H1 (cell line): ENCODE data around the gene TDRD9. TPM values are rescaled to one million over a fixed set of nuclear protein-coding genes. Genes with fewer than 3 reads are reported as not detected.

ENCODE experiments used
- CTCF ChIA-PET: fragments of 300-600 bp; sonication (Branson Sonifier 250); formaldehyde crosslinking; loops from one replicate; lab custom pipeline; 2021; ENCODE audit not compliant: partially characterized antibody; lab: Charles Lee
- POLR2A ChIA-PET: fragments of 300-600 bp; sonication (Branson Sonifier 250); formaldehyde crosslinking; loops from one replicate; lab custom pipeline; 2021; ENCODE audit warnings: inconsistent platforms; ENCODE audit not compliant: partially characterized antibody; lab: Charles Lee
- DNase-seq, 2 experiments: peaks; one replicate each; pipeline versions ENCODE4 v3.0.0 to v3.0.0-alpha.2; 2010 to 2022; ENCODE audit warnings: low spot score in 2 of 2, low read depth in 1 of 2, mixed read lengths in 1 of 2
- FAIRE-seq: peaks from 2 replicates; lab custom pipeline; 2011; peaks lifted over from hg19 to GRCh38; lab: Jason Lieb, UNC
- H2AFZ ChIP-seq: 2 replicates; pipeline ENCODE4 v1.8.1; 2012; ENCODE audit warnings: low read length, inconsistent platforms
- H2AK5ac ChIP-seq: 2 replicates; pipeline ENCODE4 v1.6.1; 2013; ENCODE audit warnings: low read depth, low read length
- H2BK120ac ChIP-seq: replicated peaks from 2 replicates; pipeline ENCODE3; 2013; ENCODE audit warnings: low read depth, low read length, inconsistent platforms
- H2BK12ac ChIP-seq: 2 replicates; pipeline ENCODE4 v1.6.1; 2013; ENCODE audit warnings: low read depth, low read length
- H2BK15ac ChIP-seq: 2 replicates; pipeline ENCODE4 v1.6.1; 2013; ENCODE audit warnings: low read length
- H2BK20ac ChIP-seq: 2 replicates; pipeline ENCODE4 v1.6.1; 2013; ENCODE audit warnings: low read length
- H2BK5ac ChIP-seq: 2 replicates; pipeline ENCODE4 v1.6.1; 2013; ENCODE audit warnings: low read depth, low read length
- H3K14ac ChIP-seq: 2 replicates; pipeline ENCODE4 v1.6.1; 2013; ENCODE audit warnings: inconsistent platforms; ENCODE audit not compliant: insufficient read length
- H3K18ac ChIP-seq: 2 replicates; pipeline ENCODE4 v1.6.1; 2013; ENCODE audit warnings: low read length; ENCODE audit errors: extremely low read depth
- H3K23ac ChIP-seq: 2 replicates; pipeline ENCODE4 v1.6.1; 2013; ENCODE audit warnings: inconsistent platforms; ENCODE audit not compliant: insufficient read length
- H3K23me2 ChIP-seq: 2 replicates; pipeline ENCODE4 v1.6.1; 2013; ENCODE audit warnings: low read depth, low read length
- H3K27ac ChIP-seq: 2 replicates; pipeline ENCODE4 v1.6.1; 2011; ENCODE audit warnings: low read depth, low read length, inconsistent platforms
- H3K27me3 ChIP-seq, 4 experiments: replicated peaks in 1 of 4; 1 replicate in 1 of 4; 2 replicates in 3 of 4; pipeline versions ENCODE4 v1.6.1 to v1.8.1; 2011 to 2013; ENCODE audit warnings: low read length in 3 of 4, mild to moderate bottlenecking in 3 of 4, inconsistent platforms in 2 of 4, mixed read lengths in 2 of 4, moderate library complexity in 1 of 4; ENCODE audit not compliant: control insufficient read depth in 3 of 4, insufficient read depth in 3 of 4; ENCODE audit errors: extremely low read depth in 1 of 4
- H3K36me3 ChIP-seq, 4 experiments: 2 replicates each; pipeline versions ENCODE4 v1.6.1 to v1.8.1; 2011 to 2013; ENCODE audit warnings: mild to moderate bottlenecking in 4 of 4, low read length in 3 of 4, moderate library complexity in 2 of 4, control low read depth in 1 of 4, inconsistent platforms in 1 of 4; ENCODE audit not compliant: insufficient read depth in 4 of 4, control insufficient read depth in 2 of 4
- H3K4ac ChIP-seq: replicated peaks from 2 replicates; pipeline ENCODE3; 2013; ENCODE audit warnings: low read length, low read depth, mixed read lengths, inconsistent platforms; ENCODE audit not compliant: insufficient read length
- H3K4me1 ChIP-seq, 4 experiments: replicated peaks in 1 of 4; 1 replicate in 1 of 4; 2 replicates in 3 of 4; pipeline versions ENCODE4 v1.6.1 to v1.8.1; 2011 to 2013; ENCODE audit warnings: low read length in 3 of 4, inconsistent platforms in 2 of 4, mixed read lengths in 1 of 4; ENCODE audit not compliant: insufficient read depth in 4 of 4, control insufficient read depth in 3 of 4
- H3K4me2 ChIP-seq, 2 experiments: 2 replicates each; pipeline versions ENCODE4 v1.6.1 to v1.8.1; 2011 to 2013; ENCODE audit warnings: low read depth in 2 of 2, low read length in 2 of 2, control low read depth in 1 of 2, inconsistent platforms in 1 of 2, mild to moderate bottlenecking in 1 of 2; ENCODE audit not compliant: insufficient read depth in 1 of 2
- H3K4me3 ChIP-seq, 4 experiments: fragments of 200-600, 300-600 bp in 1 of 4; sonication (generic), shearing (Covaris generic), sonication (Bioruptor Twin) in 1 of 4; 2 replicates each; pipeline versions ENCODE4 v1.5.1 to v1.8.1; 2011 to 2016; ENCODE audit warnings: low read length in 4 of 4, low read depth in 3 of 4, control low read depth in 2 of 4, inconsistent platforms in 2 of 4, mild to moderate bottlenecking in 2 of 4, mixed read lengths in 1 of 4, moderate library complexity in 1 of 4; ENCODE audit not compliant: insufficient read depth in 2 of 4; ENCODE audit errors: extremely low read depth in 1 of 4
- H3K56ac ChIP-seq: replicated peaks from 2 replicates; pipeline ENCODE3; 2013; ENCODE audit warnings: low read depth, mild to moderate bottlenecking, mixed read lengths, low read length, inconsistent platforms; ENCODE audit not compliant: insufficient read length
- H3K79me1 ChIP-seq: 2 replicates; pipeline ENCODE4 v1.6.1; 2013; ENCODE audit warnings: low read depth, low read length, control low read depth
- H3K79me2 ChIP-seq, 2 experiments: 2 replicates each; pipeline versions ENCODE4 v1.6.1 to v1.8.1; 2012 to 2013; ENCODE audit warnings: low read length in 2 of 2, mild to moderate bottlenecking in 2 of 2, inconsistent platforms in 1 of 2; ENCODE audit not compliant: insufficient read depth in 2 of 2, control insufficient read depth in 1 of 2
- H3K9ac ChIP-seq, 4 experiments: replicated peaks in 1 of 4; 1 replicate in 1 of 4; 2 replicates in 3 of 4; pipeline versions ENCODE4 v1.6.1 to v1.8.1; 2011 to 2013; ENCODE audit warnings: low read depth in 3 of 4, low read length in 3 of 4, control low read depth in 2 of 4, mild to moderate bottlenecking in 2 of 4, moderate library complexity in 2 of 4, inconsistent platforms in 1 of 4; ENCODE audit errors: extremely low read depth in 1 of 4
- H3K9me3 ChIP-seq, 2 experiments: 2 replicates each; pipeline versions ENCODE4 v1.6.1 to v1.8.1; 2012 to 2013; ENCODE audit warnings: mild to moderate bottlenecking in 2 of 2, moderate library complexity in 2 of 2, control low read depth in 1 of 2, inconsistent platforms in 1 of 2, low read depth in 1 of 2, low read length in 1 of 2, mixed read lengths in 1 of 2; ENCODE audit not compliant: insufficient read depth in 2 of 2
- H4K20me1 ChIP-seq, 2 experiments: replicated peaks in 1 of 2; 2 replicates each; pipeline versions ENCODE3 to v1.8.1; 2011 to 2013; ENCODE audit warnings: inconsistent platforms in 2 of 2, low read length in 2 of 2, mild to moderate bottlenecking in 1 of 2; ENCODE audit not compliant: insufficient read depth in 2 of 2, control insufficient read depth in 1 of 2
- H4K5ac ChIP-seq: 2 replicates; pipeline ENCODE4 v1.6.1; 2013; ENCODE audit warnings: low read length, low read depth, mixed read lengths, inconsistent platforms; ENCODE audit not compliant: insufficient read length
- H4K8ac ChIP-seq: 2 replicates; pipeline ENCODE4 v1.8.0; 2013; ENCODE audit warnings: mild to moderate bottlenecking, moderate library complexity, low read length, inconsistent platforms; ENCODE audit not compliant: insufficient read depth; ENCODE audit errors: extremely low read depth
- H4K91ac ChIP-seq: replicated peaks from 2 replicates; pipeline ENCODE3; 2013; ENCODE audit warnings: low read length, mixed read lengths, inconsistent platforms; ENCODE audit not compliant: insufficient read length
- CHD1 ChIP-seq: IDR thresholded peaks from 2 replicates; pipeline ENCODE4 v1.6.1; 2012; ENCODE audit warnings: low read depth, low read length, improper control_type of control experiment
- EGR1 ChIP-seq: IDR thresholded peaks from 2 replicates; pipeline ENCODE4 v1.6.1; 2011; ENCODE audit warnings: low read depth, low read length, borderline replicate concordance
- GABPA ChIP-seq: IDR thresholded peaks from 2 replicates; pipeline ENCODE4 v1.6.1; 2011; ENCODE audit warnings: mild to moderate bottlenecking, low read length, moderate library complexity, borderline replicate concordance; ENCODE audit not compliant: insufficient read depth
- JUND ChIP-seq: IDR thresholded peaks from 2 replicates; pipeline ENCODE4 v1.6.1; 2011; ENCODE audit warnings: mild to moderate bottlenecking, improper control_type of control experiment, low read length
- KDM4A ChIP-seq: IDR thresholded peaks from one replicate; pipeline ENCODE4 v1.7.1; 2012; ENCODE audit warnings: low read depth, mild to moderate bottlenecking, moderate library complexity, low read length, inconsistent platforms; ENCODE audit not compliant: severe bottlenecking
- RBBP5 ChIP-seq: IDR thresholded peaks from 2 replicates; pipeline ENCODE4 v1.7.1; 2012; ENCODE audit warnings: low read depth, mild to moderate bottlenecking, inconsistent platforms, low read length, moderate library complexity, borderline replicate concordance
- RFX5 ChIP-seq: IDR thresholded peaks from 2 replicates; pipeline ENCODE4 v1.6.1; 2011; ENCODE audit warnings: low read depth, low read length, improper control_type of control experiment, borderline replicate concordance
- SUZ12 ChIP-seq: fragments of 200-600 bp; sonication (generic); IDR thresholded peaks from 2 replicates; pipeline ENCODE4 v1.6.1; 2012; ENCODE audit warnings: mild to moderate bottlenecking, inconsistent platforms, low read length, moderate library complexity, mixed read lengths
- TAF7 ChIP-seq: optimal IDR thresholded peaks from 2 replicates; pipeline ENCODE3; 2011; ENCODE audit warnings: low read depth, mild to moderate bottlenecking, inconsistent platforms, low read length, moderate library complexity, borderline replicate concordance
- TCF12 ChIP-seq: IDR thresholded peaks from 2 replicates; pipeline ENCODE4 v1.6.1; 2011; ENCODE audit warnings: low read depth, mild to moderate bottlenecking, low read length
- WGBS, 2 experiments: shearing (Covaris generic) in 1 of 2; methylation state at CpG; one replicate each; pipeline versions ENCODE4 v1.1.6 to v1.1.7; 2013 to 2015; ENCODE audit warnings: low lambda C conversion rate in 2 of 2, mixed read lengths in 2 of 2, inconsistent platforms in 1 of 2, low coverage in 1 of 2, missing lambda C conversion rate in 1 of 2; ENCODE audit not compliant: insufficient replicate concordance in 2 of 2, insufficient coverage in 1 of 2, insufficient read length in 1 of 2; ENCODE audit errors: extremely low coverage in 1 of 2, missing lambda C conversion rate in 1 of 2; 5-methylcytosine and 5-hydroxymethylcytosine counted together
- polyA plus RNA-seq, 7 experiments: library from polyadenylated mRNA; depleted of rRNA in 3 of 7; stranded (reverse) in 5 of 7; unstranded in 2 of 7; fragments of >200 nt in 5 of 7; fragments of 200-250 nt in 2 of 7; gene quantifications; 1 replicate in 5 of 7; 2 replicates in 1 of 7; 4 replicates in 1 of 7; pipeline versions ENCODE4 v1.2.1 to v1.2.3, GENCODE V29; 2011 to 2013; ENCODE audit warnings: missing spikeins in 2 of 7, mixed read lengths in 2 of 7
- total RNA-seq: library from RNA; stranded (reverse); fragmentation: NEBNext Ultra II Directional; extraction: Animal tissue kit (Norgen Biotek cat#: 25700); gene quantifications from 2 replicates; pipeline ENCODE4 v1.2.1, GENCODE V29; 2021

Gene TDRD9
- total and polyA plus RNA-seq, 2 of the 8 experiments (the other 6 are each of a cell fraction or from before 2014, with no cell fraction given): not detected

DNA sequence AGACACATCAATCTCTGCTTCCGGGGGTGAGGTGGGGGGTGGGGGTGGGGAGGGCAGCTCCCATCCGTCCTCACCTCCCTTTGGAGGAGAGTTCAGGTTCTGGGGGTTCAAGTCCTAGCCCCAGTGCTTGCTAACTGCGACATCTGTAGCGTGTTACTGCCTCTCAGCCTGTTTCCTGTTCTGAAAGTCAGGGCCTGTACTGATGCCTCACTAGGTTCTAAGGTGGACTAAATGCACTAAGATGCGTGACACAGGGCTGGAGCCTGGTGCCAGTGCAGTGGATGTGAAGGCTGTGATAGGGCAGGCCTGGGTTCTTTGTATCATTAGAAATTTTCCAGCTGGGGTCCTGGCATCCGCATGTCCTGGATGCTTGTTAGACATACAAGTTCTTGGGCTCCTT is 17.3 kb upstream of the TDRD9 start:
- Histone ChIP-seq H3K23ac (no peak overlapping the region), H4K91ac (no peak overlapping the region), H2BK5ac (no peak overlapping the region), H3K79me2 (peaks cover 0 to 4% of the 10 kb centered on the region in 2 experiments; a peak in 1 of 4 replicates), H3K4me2 (no peak overlapping the region), H2AFZ (no peak overlapping the region), H3K56ac (no peak overlapping the region), H4K20me1 (peaks cover 0 to 3% of the 10 kb centered on the region in 2 experiments), H3K9ac (no peak overlapping the region), H3K27ac (no peak overlapping the region), H3K4ac (no peak overlapping the region), H2BK12ac (no peak overlapping the region), H2BK20ac (no peak overlapping the region), H3K27me3 (no peaks in the 10 kb centered on the region), H3K36me3 (peaks cover 7 to 30% (median 10%) of the 10 kb centered on the region in 4 experiments), H3K4me1 (peaks cover 0 to 4% (median 3%) of the 10 kb centered on the region in 4 experiments; a peak in 5 of 7 replicates), H3K79me1 (no peaks in the 10 kb centered on the region), H4K5ac (no peak overlapping the region), H3K18ac (no peak overlapping the region), H3K9me3 (no peaks in the 10 kb centered on the region), H4K8ac (no peak overlapping the region), H2BK120ac (no peak overlapping the region), H2AK5ac (no peak overlapping the region), H2BK15ac (no peak overlapping the region), H3K4me3 (no peak overlapping the region), H3K23me2 (no peaks in the 10 kb centered on the region), H3K14ac (no peak overlapping the region)
- CTCF ChIA-PET: interaction anchor here (0.7 to 12.0 kb wide), 23 partner anchors 10 to 192 kb away, joined by 3 to 180 read pairs (median 5); partner anchors contain the start of gene TDRD9
- POLR2A ChIA-PET: interaction anchor here (0.6 to 1.6 kb wide), 4 partner anchors 10 to 103 kb away, joined by 4 to 7 read pairs (median 5); a partner anchor contains a TSS
- TF ChIP-seq GABPA (no peak), CHD1 (no peak), JUND (no peak), RBBP5 (no peak), EGR1 (no peak), KDM4A (no peak), TAF7 (no peak), TCF12 (no peak), RFX5 (no peak), SUZ12 (no peak)
- 74% methylated on average over 5 of the region's 6 CpGs; no CpG with 5 or more reads in 1 of the 2 experiments for WGBS, 2 experiments
- FAIRE-seq (no peak), DNase-seq (no peak)
